ENCODE data around the gene PAPOLG. TPM values are rescaled to one million over a fixed set of nuclear protein-coding genes. Genes with fewer than 3 reads are reported as not detected.
"Not testable (repeated sequence)": the region's sequence is repeated elsewhere in the genome, so short reads cannot be mapped to it uniquely, and the experiment has no call there.

The PAPOLG gene
- total RNA-seq, 1 donor from 2014 or later, result 24.7 TPM

DNA sequence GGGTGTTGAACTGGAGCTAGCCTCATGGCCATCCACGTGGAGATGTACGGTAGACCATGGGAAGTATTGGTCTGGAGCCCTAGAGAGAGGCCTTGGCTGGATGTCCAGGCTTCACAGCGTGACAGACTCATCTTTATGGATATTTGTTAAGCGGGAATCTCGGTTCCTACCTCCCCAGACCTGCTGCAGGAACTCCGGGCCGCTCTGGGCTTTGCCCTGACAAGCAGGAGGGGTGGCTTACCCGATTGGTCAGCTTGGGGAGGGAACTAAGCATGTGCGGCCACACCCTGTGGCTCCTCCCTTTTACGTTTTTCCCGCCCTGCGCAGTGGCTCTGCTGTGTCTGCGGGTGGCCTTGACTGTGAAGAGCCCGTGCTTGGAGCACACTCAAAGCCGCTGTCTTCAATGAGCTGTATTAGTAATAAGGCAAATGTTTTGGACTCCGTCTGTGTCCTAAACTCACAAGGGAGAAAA is 52.3 kb downstream of the PAPOLG start:
- H3K27me3 Mint-ChIP-seq (ENCODE audit: low read depth), result peaks cover 3% of the 10 kb centered on the region
- H3K36me3 Mint-ChIP-seq, result peaks cover 2% of the 10 kb centered on the region
- DNase-seq (ENCODE audit: low spot score in 2 of 2, unreplicated experiment in 2 of 2), result peak in 1 of 2 experiments; percentile 20
- no peaks in the 10 kb centered on the region for H3K9me3 Mint-ChIP-seq
- peaks cover 18% of the 10 kb centered on the region for H3K4me1 Mint-ChIP-seq
- H3K27ac Mint-ChIP-seq, result no peak overlapping the region
- no peak overlapping the region for H3K4me3 Mint-ChIP-seq
- TF ChIP-seq, protein P1, sequence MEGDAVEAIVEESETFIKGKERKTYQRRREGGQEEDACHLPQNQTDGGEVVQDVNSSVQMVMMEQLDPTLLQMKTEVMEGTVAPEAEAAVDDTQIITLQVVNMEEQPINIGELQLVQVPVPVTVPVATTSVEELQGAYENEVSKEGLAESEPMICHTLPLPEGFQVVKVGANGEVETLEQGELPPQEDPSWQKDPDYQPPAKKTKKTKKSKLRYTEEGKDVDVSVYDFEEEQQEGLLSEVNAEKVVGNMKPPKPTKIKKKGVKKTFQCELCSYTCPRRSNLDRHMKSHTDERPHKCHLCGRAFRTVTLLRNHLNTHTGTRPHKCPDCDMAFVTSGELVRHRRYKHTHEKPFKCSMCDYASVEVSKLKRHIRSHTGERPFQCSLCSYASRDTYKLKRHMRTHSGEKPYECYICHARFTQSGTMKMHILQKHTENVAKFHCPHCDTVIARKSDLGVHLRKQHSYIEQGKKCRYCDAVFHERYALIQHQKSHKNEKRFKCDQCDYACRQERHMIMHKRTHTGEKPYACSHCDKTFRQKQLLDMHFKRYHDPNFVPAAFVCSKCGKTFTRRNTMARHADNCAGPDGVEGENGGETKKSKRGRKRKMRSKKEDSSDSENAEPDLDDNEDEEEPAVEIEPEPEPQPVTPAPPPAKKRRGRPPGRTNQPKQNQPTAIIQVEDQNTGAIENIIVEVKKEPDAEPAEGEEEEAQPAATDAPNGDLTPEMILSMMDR (IDR thresholded peaks at IDR 0.05; ENCODE audit: unreplicated experiment), result no peak

DNA sequence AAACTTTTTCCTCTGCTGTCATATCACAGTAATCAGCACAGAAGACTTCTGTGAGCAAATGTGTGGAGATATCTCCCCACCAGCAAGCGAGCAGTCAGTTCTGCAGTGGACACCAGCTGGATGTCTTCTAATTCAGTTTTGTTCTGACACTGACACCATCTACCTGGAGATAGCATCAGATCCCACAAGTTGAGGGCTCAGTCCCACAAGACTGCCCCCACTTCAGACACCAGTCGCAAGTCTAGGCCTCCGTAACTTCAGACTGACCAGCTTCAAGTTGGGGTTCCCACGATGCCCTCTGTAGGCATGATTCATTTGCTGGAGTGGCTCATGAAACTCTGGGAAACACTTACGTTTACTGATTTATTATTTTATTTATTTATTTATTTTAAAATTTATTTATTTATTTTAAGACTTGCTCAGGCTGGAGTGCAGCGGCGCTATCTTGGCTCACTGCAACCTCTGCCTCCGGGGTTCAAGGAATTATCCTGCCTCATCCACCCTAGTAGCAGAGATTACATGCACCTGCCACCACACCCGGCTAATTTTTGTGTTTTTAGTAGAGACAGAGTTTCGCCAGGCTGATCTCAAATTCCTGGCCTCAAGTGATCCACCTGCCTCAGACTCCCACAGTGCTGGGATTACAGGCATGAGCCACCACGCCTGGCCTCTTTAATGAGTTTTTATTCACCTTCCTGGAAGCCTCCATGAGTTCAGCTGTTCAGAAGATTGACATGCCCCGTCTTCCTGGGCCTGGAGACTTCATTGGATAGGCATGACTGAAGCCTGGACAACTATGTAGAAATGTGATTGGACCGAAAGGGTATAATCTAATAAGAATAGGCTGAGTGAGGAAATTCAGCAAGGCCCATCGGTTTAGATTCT is 55.7 kb downstream of the PAPOLG start:
- Mint-ChIP-seq H3K27ac (no peak overlapping the region), H3K4me3 (no peak overlapping the region), H3K36me3 (no peaks in the 10 kb centered on the region), H3K9me3 (no peaks in the 10 kb centered on the region), H3K27me3 (ENCODE audit: low read depth) (peaks cover 19% of the 10 kb centered on the region), H3K4me1 (peaks cover 16% of the 10 kb centered on the region)
- TF ChIP-seq, protein P1 (IDR thresholded peaks at IDR 0.05; ENCODE audit: unreplicated experiment), result no peak
- peak in 1 of 2 experiments; percentile 34 for DNase-seq (ENCODE audit: low spot score in 2 of 2, unreplicated experiment in 2 of 2)

DNA sequence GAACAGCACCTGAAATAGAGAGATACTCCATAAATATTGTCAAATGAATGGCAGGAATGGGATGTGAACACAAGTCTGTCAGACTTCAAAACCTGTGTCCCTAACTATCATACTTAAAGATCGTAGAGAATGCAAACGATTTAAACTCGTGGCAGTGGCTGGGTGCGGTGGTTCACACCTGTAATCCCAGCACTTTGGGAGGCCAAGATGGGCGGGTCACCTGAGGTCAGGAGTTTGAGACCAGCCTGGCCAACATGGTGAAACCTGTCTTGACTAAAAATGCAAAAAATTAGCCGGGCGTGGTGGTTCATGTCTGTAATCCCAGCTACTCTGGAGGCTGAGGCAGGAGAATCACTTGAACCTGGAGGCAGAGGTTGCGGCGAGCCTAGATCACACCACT is 61.1 kb downstream of the PAPOLG start:
- H3K27me3 Mint-ChIP-seq (ENCODE audit: low read depth), result peaks cover 22% of the 10 kb centered on the region
- H3K9me3 Mint-ChIP-seq; DNase-seq (ENCODE audit: low spot score in 2 of 2, unreplicated experiment in 2 of 2); H3K4me1 Mint-ChIP-seq; H3K27ac Mint-ChIP-seq; H3K36me3 Mint-ChIP-seq; H3K4me3 Mint-ChIP-seq: not testable (repeated sequence)

DNA sequence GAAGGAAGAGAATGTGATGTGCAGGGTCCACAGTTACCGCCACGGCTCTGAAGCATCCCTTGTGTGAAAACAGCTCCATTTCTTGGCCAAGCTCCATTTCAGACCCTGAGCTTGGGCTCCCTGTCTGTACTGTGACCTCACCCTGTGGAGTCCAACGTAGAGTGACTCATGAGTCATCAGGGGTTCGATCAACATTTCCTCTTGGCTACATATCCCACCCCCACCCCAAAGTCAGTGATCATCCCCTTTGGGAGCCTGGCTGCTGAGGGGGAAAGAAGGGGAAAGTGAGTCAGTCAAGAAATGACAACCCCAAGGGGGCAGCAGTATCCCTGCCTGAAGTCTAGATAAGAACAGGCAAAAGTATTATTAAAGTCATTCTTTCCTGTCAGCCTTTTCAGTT is 62.2 kb downstream of the PAPOLG start:
- TF ChIP-seq, protein P1 (IDR thresholded peaks at IDR 0.05; ENCODE audit: unreplicated experiment), result no peak
- Mint-ChIP-seq H3K4me1 (peaks cover 6% of the 10 kb centered on the region), H3K9me3 (no peaks in the 10 kb centered on the region), H3K36me3 (no peaks in the 10 kb centered on the region), H3K27me3 (ENCODE audit: low read depth) (peaks cover 19% of the 10 kb centered on the region), H3K4me3 (no peak overlapping the region), H3K27ac (no peak overlapping the region)
- DNase-seq (ENCODE audit: low spot score in 2 of 2, unreplicated experiment in 2 of 2), result no peak

DNA sequence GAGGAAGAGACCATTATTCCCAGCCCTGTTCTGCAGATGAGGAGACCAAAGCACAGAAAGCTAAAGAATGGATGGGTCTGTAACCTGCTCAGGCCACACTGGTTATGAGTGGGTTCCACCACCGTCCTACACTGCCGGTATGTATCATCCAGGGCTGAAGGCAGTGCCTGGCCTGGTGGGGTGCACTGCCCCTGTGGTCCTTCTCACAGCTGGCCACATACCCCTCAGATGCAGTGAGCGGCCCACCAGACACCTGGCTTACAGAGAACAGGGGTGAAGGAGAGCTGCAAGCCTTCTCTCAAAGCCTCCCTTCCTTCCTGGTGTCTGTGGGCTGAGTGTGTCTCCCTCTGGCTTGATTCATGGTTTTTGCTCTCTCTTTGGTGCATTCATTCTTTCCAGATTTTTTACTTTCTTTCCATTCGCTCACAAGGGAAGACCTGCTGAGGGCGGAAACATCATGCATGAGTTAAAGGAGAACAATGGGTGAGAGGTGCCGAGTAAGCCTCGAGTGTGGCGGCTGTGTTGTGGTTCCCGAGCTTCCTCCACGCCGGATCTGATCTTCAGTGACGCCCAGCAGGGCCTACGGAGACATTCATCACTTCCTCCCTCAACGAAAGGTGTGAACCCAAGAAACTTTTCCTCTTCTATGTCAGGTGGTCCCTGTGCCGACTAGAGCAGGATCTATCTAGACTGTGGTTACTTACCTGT is 63.2 kb downstream of the PAPOLG start:
- DNase-seq (ENCODE audit: low spot score in 2 of 2, unreplicated experiment in 2 of 2), result peak in 1 of 2 experiments; percentile 29
- Mint-ChIP-seq H3K9me3 (no peaks in the 10 kb centered on the region), H3K4me3 (no peak overlapping the region), H3K36me3 (no peaks in the 10 kb centered on the region), H3K4me1 (peaks cover 10% of the 10 kb centered on the region), H3K27me3 (ENCODE audit: low read depth) (peaks cover 12% of the 10 kb centered on the region), H3K27ac (no peak overlapping the region)
- TF ChIP-seq, protein P1 (IDR thresholded peaks at IDR 0.05; ENCODE audit: unreplicated experiment), result no peak

DNA sequence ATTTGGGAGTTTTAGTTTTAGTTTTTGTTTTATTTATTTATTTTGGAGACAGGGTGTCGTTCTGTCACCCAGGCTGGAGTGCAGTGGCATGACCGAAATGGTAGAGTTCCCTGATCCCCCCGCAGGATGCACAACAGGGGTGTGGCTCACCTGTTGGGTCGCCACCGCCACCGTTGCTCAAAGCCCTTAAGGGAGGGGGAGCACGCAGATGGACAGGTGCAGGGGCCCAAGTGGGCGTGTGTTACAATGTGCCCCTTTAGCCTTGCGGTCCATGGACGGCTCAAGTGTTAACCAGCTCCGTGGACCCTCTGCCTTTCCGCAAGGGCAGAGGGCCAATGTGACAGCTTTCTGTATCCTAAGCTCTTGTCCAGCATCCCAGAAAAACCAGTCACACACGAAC is 63.9 kb downstream of the PAPOLG start:
- no peak for DNase-seq (ENCODE audit: low spot score in 2 of 2, unreplicated experiment in 2 of 2)
- H3K4me1 Mint-ChIP-seq, result peaks cover 10% of the 10 kb centered on the region
- H3K4me3 Mint-ChIP-seq, result no peak overlapping the region

More for the DNA sequence above, 63.9 kb downstream of the PAPOLG start:
- H3K27me3 Mint-ChIP-seq (ENCODE audit: low read depth), result peaks cover 8% of the 10 kb centered on the region
- TF ChIP-seq, protein P1 (IDR thresholded peaks at IDR 0.05; ENCODE audit: unreplicated experiment), result no peak
- H3K9me3 Mint-ChIP-seq, result no peaks in the 10 kb centered on the region
- no peaks in the 10 kb centered on the region for H3K36me3 Mint-ChIP-seq
- H3K27ac Mint-ChIP-seq, result no peak overlapping the region

Data from mesothelial cell of epicardium (in vitro differentiated cells).